Activated naive CD8-positive, alpha-beta T cell treated with anti-CD3 and anti-CD28 coated beads, Interleukin-2, amount 10 ng/mL, durations not matched to agents 7 days and 5 days (primary cell): ENCODE measurements around the gene CLUH. TPM values are rescaled to one million over a fixed set of nuclear protein-coding genes. Genes with fewer than 3 reads are reported as not detected.

Experiments used
- ATAC-seq: fragments of 150-1000 bp; cut with Tn5 transposase; one replicate; pipeline ENCODE4 v1.10.0; 2021; ENCODE audit warnings: low read depth, moderate library complexity
- POLR2A ChIA-PET: fragments of 350-600 bp; sonication (Branson Sonifier 250); formaldehyde crosslinking; loops from one replicate; lab custom pipeline; 2021; ENCODE audit warnings: antibody characterized with exemption; lab: Charles Lee
- DNase-seq: peaks from one replicate; pipeline ENCODE4 v3.0.0; 2021
- H3K27ac Mint-ChIP-seq: one replicate; pipeline ENCODE4 v1.8.0; 2022; ENCODE audit warnings: mild to moderate bottlenecking, mixed read lengths
- H3K27me3 Mint-ChIP-seq: one replicate; pipeline ENCODE4 v1.8.0; 2022; ENCODE audit warnings: mild to moderate bottlenecking, moderate library complexity, mixed read lengths
- H3K36me3 Mint-ChIP-seq: one replicate; pipeline ENCODE4 v1.8.0; 2021; ENCODE audit warnings: mild to moderate bottlenecking, mixed read lengths
- H3K4me1 Mint-ChIP-seq: one replicate; pipeline ENCODE4 v1.8.0; 2021; ENCODE audit warnings: mixed read lengths
- H3K4me3 Mint-ChIP-seq: one replicate; pipeline ENCODE4 v1.8.0; 2022; ENCODE audit warnings: mild to moderate bottlenecking, moderate library complexity, mixed read lengths
- H3K9me3 Mint-ChIP-seq: one replicate; pipeline ENCODE4 v1.8.0; 2021; ENCODE audit warnings: mixed read lengths
- total RNA-seq, 2 experiments: library from RNA; stranded (reverse); gene quantifications; one replicate each; pipeline ENCODE4 v1.2.3, GENCODE V29; 2021

Gene CLUH, protein sequence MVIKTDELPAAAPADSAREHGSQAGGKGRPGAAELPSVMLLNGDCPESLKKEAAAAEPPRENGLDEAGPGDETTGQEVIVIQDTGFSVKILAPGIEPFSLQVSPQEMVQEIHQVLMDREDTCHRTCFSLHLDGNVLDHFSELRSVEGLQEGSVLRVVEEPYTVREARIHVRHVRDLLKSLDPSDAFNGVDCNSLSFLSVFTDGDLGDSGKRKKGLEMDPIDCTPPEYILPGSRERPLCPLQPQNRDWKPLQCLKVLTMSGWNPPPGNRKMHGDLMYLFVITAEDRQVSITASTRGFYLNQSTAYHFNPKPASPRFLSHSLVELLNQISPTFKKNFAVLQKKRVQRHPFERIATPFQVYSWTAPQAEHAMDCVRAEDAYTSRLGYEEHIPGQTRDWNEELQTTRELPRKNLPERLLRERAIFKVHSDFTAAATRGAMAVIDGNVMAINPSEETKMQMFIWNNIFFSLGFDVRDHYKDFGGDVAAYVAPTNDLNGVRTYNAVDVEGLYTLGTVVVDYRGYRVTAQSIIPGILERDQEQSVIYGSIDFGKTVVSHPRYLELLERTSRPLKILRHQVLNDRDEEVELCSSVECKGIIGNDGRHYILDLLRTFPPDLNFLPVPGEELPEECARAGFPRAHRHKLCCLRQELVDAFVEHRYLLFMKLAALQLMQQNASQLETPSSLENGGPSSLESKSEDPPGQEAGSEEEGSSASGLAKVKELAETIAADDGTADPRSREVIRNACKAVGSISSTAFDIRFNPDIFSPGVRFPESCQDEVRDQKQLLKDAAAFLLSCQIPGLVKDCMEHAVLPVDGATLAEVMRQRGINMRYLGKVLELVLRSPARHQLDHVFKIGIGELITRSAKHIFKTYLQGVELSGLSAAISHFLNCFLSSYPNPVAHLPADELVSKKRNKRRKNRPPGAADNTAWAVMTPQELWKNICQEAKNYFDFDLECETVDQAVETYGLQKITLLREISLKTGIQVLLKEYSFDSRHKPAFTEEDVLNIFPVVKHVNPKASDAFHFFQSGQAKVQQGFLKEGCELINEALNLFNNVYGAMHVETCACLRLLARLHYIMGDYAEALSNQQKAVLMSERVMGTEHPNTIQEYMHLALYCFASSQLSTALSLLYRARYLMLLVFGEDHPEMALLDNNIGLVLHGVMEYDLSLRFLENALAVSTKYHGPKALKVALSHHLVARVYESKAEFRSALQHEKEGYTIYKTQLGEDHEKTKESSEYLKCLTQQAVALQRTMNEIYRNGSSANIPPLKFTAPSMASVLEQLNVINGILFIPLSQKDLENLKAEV (N-terminal part only)
- total RNA-seq: 10 to 100 TPM; 46.2 to 48.7 TPM

- ATAC-seq (peak; percentile 92), DNase-seq (peak; percentile 99)
- Mint-ChIP-seq H3K27me3 (no peaks in the 10 kb centered on the region), H3K4me3 (peak within 1 kb of the TSS; percentile 91), H3K4me1 (peaks cover 30% of the 10 kb centered on the region), H3K27ac (peak within 1 kb of the TSS; percentile 91), H3K9me3 (no peaks in the 10 kb centered on the region), H3K36me3 (peaks cover 1% of the 10 kb centered on the region)
- POLR2A ChIA-PET: no interaction called here
These were observed at the start of gene CLUH for GRCh38 chr17:2711608-2712299. TSS of gene CLUH (minus strand) at chr17:2711764. CDS start at chr17:2711661, 103 bp downstream.

- no peaks in the 10 kb centered on the region for H3K36me3 Mint-ChIP-seq
- POLR2A ChIA-PET: no interaction called here
- DNase-seq (no peak), ATAC-seq (no peak)
- H3K4me1 Mint-ChIP-seq: no peaks in the 10 kb centered on the region
- H3K27ac Mint-ChIP-seq: no peak overlapping the region
- no peak overlapping the region for H3K4me3 Mint-ChIP-seq
- H3K27me3 Mint-ChIP-seq: peaks cover 39% of the 10 kb centered on the region
- H3K9me3 Mint-ChIP-seq: no peaks in the 10 kb centered on the region
These were observed 47.3 kb upstream of the CLUH start for GRCh38 chr17:2758870-2759269.

- no peak for ATAC-seq
- POLR2A ChIA-PET: no interaction called here
- no peaks in the 10 kb centered on the region for H3K36me3 Mint-ChIP-seq
- no peak for DNase-seq
- H3K4me3 Mint-ChIP-seq: no peak overlapping the region
- no peaks in the 10 kb centered on the region for H3K4me1 Mint-ChIP-seq
- peaks cover 52% of the 10 kb centered on the region for H3K27me3 Mint-ChIP-seq
- H3K27ac Mint-ChIP-seq: no peak overlapping the region
- H3K9me3 Mint-ChIP-seq: no peaks in the 10 kb centered on the region
These were observed 44.5 kb upstream of the CLUH start for GRCh38 chr17:2755891-2756724.

DNA sequence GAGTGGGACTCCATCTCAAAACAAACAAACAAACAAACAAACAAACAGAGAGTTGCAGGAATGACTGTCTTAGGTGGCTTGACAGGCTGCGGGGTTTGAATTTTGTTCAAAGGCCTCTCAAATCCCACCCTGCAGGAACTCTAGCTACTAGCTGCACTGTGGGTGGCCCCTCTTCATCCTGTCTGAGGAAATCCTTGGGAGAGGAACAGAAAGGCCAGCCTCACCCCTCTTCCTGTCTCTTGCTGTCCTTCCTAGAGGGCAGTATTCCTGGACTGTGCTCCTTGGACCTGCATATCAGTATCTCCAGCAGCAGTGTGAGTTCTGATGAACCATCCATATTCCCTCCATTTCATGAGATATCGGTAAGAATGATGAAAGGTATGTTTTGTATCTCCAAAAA is 39.9 kb upstream of the CLUH start:
- H3K27ac Mint-ChIP-seq: no peak overlapping the region
- no peaks in the 10 kb centered on the region for H3K4me1 Mint-ChIP-seq
- no peak for ATAC-seq
- H3K4me3 Mint-ChIP-seq: no peak overlapping the region
- no peak for DNase-seq
- H3K36me3 Mint-ChIP-seq: no peaks in the 10 kb centered on the region
- no peaks in the 10 kb centered on the region for H3K9me3 Mint-ChIP-seq
- POLR2A ChIA-PET: no interaction called here
- H3K27me3 Mint-ChIP-seq: peaks cover 56% of the 10 kb centered on the region

DNA sequence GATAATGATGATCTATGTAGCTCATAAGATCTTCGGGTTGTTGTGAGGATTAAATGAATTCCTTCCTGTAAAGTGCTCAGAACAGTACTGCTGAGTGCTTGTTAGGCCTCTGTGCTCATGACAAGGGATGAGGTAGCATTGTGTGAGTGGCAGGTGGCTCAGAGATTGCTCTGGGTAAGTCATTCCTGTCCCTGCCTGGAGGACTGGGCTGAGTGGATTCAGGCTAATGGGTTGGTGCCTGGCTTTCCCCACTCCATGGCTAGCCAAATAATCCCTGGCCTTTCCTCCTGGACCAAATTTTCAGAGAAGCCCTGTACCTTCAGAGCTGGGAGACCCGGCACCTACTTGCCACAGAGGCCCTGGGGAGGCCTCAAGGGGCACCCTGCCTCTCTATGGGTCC is 39.2 kb upstream of the CLUH start:
- no peak overlapping the region for H3K4me3 Mint-ChIP-seq
- peaks cover 54% of the 10 kb centered on the region for H3K27me3 Mint-ChIP-seq
- no peaks in the 10 kb centered on the region for H3K36me3 Mint-ChIP-seq
- POLR2A ChIA-PET: no interaction called here
- no peaks in the 10 kb centered on the region for H3K9me3 Mint-ChIP-seq
- no peak for ATAC-seq
- DNase-seq: no peak
- H3K4me1 Mint-ChIP-seq: no peaks in the 10 kb centered on the region
- no peak overlapping the region for H3K27ac Mint-ChIP-seq

DNA sequence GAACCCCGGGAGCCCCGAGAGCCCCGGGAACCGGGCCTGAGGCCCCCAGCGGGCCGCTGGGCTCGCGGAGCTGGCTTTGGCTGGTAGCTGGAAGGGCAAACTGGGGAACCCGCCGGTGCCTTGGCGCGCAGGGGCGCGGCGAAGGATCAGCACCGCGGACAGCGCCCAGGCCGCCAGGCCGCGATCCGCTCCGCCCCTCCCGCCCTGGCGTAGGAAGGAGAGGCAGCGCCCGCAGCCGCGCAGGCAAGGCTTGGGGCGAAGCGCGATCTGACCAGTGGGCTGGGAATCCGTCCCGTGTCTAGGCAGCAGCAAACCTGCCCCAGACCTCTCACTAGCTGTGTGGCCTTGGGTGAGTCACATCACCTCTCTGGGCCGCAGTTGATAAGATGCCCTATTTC is 38.2 kb upstream of the CLUH start:
- Mint-ChIP-seq H3K27me3 (peaks cover 52% of the 10 kb centered on the region), H3K4me3 (no peak overlapping the region), H3K36me3 (no peaks in the 10 kb centered on the region), H3K4me1 (no peaks in the 10 kb centered on the region), H3K9me3 (no peaks in the 10 kb centered on the region), H3K27ac (no peak overlapping the region)
- POLR2A ChIA-PET: no interaction called here
- ATAC-seq (peak; percentile 90), DNase-seq (peak; percentile 90)

GRCh38 chr17:2749058-2749783 is 37.7 kb upstream of the CLUH start, which contains the start of gene CCDC92B:
TSS of gene CCDC92B (minus strand) at chr17:2749652. CDS start at chr17:2735145, 14,507 bp downstream.
- DNase-seq (no peak), ATAC-seq (no peak)
- Mint-ChIP-seq H3K4me3 (no peak within 1 kb of the TSS), H3K27me3 (peaks cover 48% of the 10 kb centered on the region), H3K4me1 (no peaks in the 10 kb centered on the region), H3K9me3 (no peaks in the 10 kb centered on the region), H3K27ac (no peak within 1 kb of the TSS), H3K36me3 (no peaks in the 10 kb centered on the region)
- POLR2A ChIA-PET: no interaction called here

GRCh38 chr17:2745317-2746037 is 33.9 kb upstream of the CLUH start:
- DNase-seq (no peak), ATAC-seq (no peak)
- POLR2A ChIA-PET: no interaction called here
- Mint-ChIP-seq H3K36me3 (no peaks in the 10 kb centered on the region), H3K27ac (no peak overlapping the region), H3K27me3 (peaks cover 26% of the 10 kb centered on the region), H3K4me1 (no peaks in the 10 kb centered on the region), H3K9me3 (no peaks in the 10 kb centered on the region), H3K4me3 (no peak overlapping the region)

- Mint-ChIP-seq H3K4me1 (peaks cover 3% of the 10 kb centered on the region), H3K36me3 (no peaks in the 10 kb centered on the region), H3K27ac (no peak overlapping the region), H3K27me3 (peaks cover 5% of the 10 kb centered on the region), H3K4me3 (no peak overlapping the region), H3K9me3 (no peaks in the 10 kb centered on the region)
- no peak for ATAC-seq
- POLR2A ChIA-PET: no interaction called here
- DNase-seq: no peak
These were observed 26.1 kb upstream of the CLUH start for GRCh38 chr17:2737693-2738092.

- ATAC-seq (no peak), DNase-seq (no peak)
- POLR2A ChIA-PET: no interaction called here
- Mint-ChIP-seq H3K27me3 (peaks cover 5% of the 10 kb centered on the region), H3K4me3 (no peak overlapping the region), H3K4me1 (peaks cover 3% of the 10 kb centered on the region), H3K36me3 (no peaks in the 10 kb centered on the region), H3K27ac (no peak overlapping the region), H3K9me3 (no peaks in the 10 kb centered on the region)
These were observed 25.4 kb upstream of the CLUH start for GRCh38 chr17:2736956-2737355.

DNA sequence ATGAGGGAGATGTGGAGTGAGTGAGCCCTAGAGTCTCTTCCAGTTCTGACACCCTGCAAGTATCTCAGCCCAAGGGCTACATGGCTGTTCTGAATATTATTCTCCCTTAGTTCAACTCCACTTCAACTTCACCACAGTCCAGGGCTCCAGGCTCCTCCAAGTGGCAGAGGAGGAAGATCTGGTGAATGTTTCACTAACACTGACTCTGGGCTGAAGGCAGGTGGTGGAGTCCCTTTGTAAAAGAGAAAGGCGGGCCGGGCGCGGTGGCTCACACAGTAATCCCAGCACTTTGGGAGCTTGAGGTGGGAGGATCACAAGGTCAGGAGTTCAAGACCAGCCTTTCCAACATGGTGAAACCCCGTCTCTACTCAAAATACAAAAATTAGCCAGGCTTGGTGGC is 24.3 kb upstream of the CLUH start:
- peaks cover 3% of the 10 kb centered on the region for H3K4me1 Mint-ChIP-seq
- DNase-seq: no peak
- H3K27ac Mint-ChIP-seq: no peak overlapping the region
- peaks cover 5% of the 10 kb centered on the region for H3K27me3 Mint-ChIP-seq
- no peaks in the 10 kb centered on the region for H3K36me3 Mint-ChIP-seq
- ATAC-seq: no peak
- H3K4me3 Mint-ChIP-seq: no peak overlapping the region
- POLR2A ChIA-PET: no interaction called here
- H3K9me3 Mint-ChIP-seq: no peaks in the 10 kb centered on the region
